Type B pancreatic cell (in vitro differentiated cells): ENCODE data around the gene CYS1. TPM values are rescaled to one million over a fixed set of nuclear protein-coding genes. Genes with fewer than 3 reads are reported as not detected.
A peak's percentile ranks its signal among the peaks of the same experiment; 100 is the strongest.

Experiments
- DNase-seq: peaks from one replicate; pipeline ENCODE4 v3.0.0; 2021; ENCODE audit warnings: mixed read lengths; ENCODE audit not compliant: unreplicated experiment; ENCODE audit errors: extremely low spot score
- H3K27ac Mint-ChIP-seq: 2 replicates; pipeline ENCODE4 v1.8.0; 2021; ENCODE audit warnings: mild to moderate bottlenecking, mixed read lengths
- H3K27me3 Mint-ChIP-seq: 2 replicates; pipeline ENCODE4 v1.8.0; 2021; ENCODE audit warnings: mixed read lengths
- H3K36me3 Mint-ChIP-seq: 2 replicates; pipeline ENCODE4 v1.8.0; 2021; ENCODE audit warnings: mixed read lengths
- H3K4me1 Mint-ChIP-seq: one replicate; pipeline ENCODE4 v1.8.0; 2021; ENCODE audit warnings: mixed read lengths; ENCODE audit not compliant: unreplicated experiment
- H3K4me3 Mint-ChIP-seq: 2 replicates; pipeline ENCODE4 v1.8.0; 2021; ENCODE audit warnings: mild to moderate bottlenecking, mixed read lengths
- H3K9me3 Mint-ChIP-seq: 2 replicates; pipeline ENCODE4 v1.8.0; 2021; ENCODE audit warnings: mixed read lengths
- total RNA-seq: library from RNA; stranded (reverse); gene quantifications from 2 replicates; pipeline ENCODE4 v1.2.1, GENCODE V29; 2021; ENCODE audit warnings: low replicate concordance
- TF ChIP-seq, protein P1 (sequence below): fragments of 200-600 bp; sonication (generic); conservative IDR thresholded peaks from 2 replicates; pipeline ENCODE4 v1.5.0; 2021; ENCODE audit warnings: antibody characterized with exemption, mild to moderate bottlenecking

The CYS1 gene
- total RNA-seq, 1 donor from 2014 or later = 0.94 TPM

DNA sequence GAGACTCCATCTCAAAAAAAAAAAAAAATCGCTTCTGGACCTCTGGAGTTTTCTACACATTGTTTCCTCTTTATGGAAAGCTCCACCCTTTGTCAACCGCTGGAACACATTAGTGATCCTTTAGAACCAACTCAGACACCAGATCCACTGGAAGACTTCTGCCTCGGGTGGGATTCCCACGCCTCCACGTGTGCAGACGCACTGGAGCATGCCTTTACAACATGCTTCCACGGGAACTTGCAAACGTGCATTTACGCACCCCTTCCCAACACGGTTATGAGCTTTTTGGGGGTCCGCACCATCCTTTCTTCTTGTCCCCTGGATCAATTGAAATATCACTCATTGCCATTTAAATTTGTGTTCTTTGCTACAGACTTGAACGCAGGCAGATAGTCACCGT lies 5.1 kb downstream of the CYS1 start:
- Mint-ChIP-seq H3K27me3 (peaks cover 63% of the 10 kb centered on the region), H3K4me3 (no peak overlapping the region), H3K4me1 (peaks cover 14% of the 10 kb centered on the region), H3K36me3 (no peaks in the 10 kb centered on the region), H3K9me3 (no peaks in the 10 kb centered on the region), H3K27ac (no peak overlapping the region)
- TF ChIP-seq, protein P1, sequence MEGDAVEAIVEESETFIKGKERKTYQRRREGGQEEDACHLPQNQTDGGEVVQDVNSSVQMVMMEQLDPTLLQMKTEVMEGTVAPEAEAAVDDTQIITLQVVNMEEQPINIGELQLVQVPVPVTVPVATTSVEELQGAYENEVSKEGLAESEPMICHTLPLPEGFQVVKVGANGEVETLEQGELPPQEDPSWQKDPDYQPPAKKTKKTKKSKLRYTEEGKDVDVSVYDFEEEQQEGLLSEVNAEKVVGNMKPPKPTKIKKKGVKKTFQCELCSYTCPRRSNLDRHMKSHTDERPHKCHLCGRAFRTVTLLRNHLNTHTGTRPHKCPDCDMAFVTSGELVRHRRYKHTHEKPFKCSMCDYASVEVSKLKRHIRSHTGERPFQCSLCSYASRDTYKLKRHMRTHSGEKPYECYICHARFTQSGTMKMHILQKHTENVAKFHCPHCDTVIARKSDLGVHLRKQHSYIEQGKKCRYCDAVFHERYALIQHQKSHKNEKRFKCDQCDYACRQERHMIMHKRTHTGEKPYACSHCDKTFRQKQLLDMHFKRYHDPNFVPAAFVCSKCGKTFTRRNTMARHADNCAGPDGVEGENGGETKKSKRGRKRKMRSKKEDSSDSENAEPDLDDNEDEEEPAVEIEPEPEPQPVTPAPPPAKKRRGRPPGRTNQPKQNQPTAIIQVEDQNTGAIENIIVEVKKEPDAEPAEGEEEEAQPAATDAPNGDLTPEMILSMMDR = no peak
- DNase-seq = no peak

- TF ChIP-seq, protein P1 = no peak
- Mint-ChIP-seq H3K4me3 (no peak overlapping the region), H3K36me3 (no peaks in the 10 kb centered on the region), H3K27ac (no peak overlapping the region), H3K4me1 (peaks cover 7% of the 10 kb centered on the region), H3K27me3 (peaks cover 56% of the 10 kb centered on the region), H3K9me3 (no peaks in the 10 kb centered on the region)
- DNase-seq = no peak
Observed at GRCh38 chr2:10073706-10074105, 6.5 kb downstream of the CYS1 start.

DNA sequence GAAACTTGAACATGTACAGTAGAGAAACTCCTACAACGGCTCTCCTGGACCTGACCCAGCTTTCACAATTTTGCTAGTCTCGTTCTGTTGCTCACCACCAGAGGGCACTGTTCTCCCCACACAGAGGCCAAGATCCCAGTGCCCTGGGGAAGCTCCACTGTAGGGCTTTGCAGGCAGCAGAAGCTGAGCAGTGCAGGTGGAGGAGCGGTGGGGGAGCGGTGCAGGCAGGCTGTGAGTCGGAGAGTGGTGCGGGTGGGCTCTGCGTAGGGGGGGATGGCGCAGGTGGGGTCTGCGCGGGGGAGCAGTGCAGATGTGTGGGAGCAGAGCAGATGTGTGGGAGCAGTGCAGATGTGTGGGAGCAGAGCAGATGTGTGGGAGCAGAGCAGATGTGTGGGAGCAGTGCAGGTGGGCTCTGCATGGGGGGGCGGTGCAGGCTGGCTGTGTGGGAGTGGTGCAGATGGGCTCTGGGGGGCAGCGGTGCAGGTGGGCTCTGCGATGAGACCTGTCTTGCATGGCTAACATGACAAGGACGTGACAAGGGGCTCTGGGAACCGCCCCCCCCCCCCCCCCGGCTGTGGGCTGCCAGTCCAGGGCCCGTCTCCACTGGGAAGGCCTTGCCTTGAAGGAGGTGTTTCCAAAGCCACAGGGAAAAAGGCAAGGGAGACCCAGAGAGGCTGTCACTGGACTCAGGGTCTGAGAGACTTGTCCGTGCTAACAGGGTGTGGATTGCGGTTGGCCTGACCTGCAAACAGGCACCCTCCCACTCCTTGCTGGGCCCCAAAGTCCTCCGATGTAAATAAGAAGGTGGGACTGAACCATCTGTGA lies 7.3 kb downstream of the CYS1 start:
- no peaks in the 10 kb centered on the region for H3K36me3 Mint-ChIP-seq
- TF ChIP-seq, protein P1 = peak; percentile 92

DNA sequence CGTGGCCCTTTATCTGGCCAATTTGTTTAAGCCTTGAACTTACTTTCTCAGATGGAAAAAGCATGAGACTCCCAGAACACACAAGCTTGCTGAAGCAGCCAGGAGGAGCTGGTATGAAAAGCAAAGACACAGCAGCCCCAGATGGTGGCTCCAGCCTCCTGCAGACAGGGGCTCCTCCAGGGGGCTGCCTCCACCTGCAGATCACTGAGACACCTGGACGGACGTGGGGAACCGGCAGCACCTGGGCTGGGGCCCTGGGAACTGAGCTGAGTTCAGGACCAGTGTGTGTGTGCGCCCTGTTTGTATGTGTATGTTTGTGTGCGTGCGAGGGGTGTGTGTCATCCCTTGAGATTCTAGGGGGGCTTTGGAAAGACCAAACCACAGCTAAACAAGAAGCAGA lies 8.6 kb downstream of the CYS1 start:
- Mint-ChIP-seq H3K36me3 (no peaks in the 10 kb centered on the region), H3K4me3 (no peak overlapping the region), H3K27ac (no peak overlapping the region), H3K27me3 (peaks cover 35% of the 10 kb centered on the region), H3K4me1 (peaks cover 5% of the 10 kb centered on the region), H3K9me3 (peaks cover 6% of the 10 kb centered on the region)
- TF ChIP-seq, protein P1 = no peak
- no peak for DNase-seq

More for the DNA sequence above, 7.3 kb downstream of the CYS1 start:
- H3K27me3 Mint-ChIP-seq = peaks cover 48% of the 10 kb centered on the region
- H3K27ac Mint-ChIP-seq = peak overlapping the region; percentile 37
- DNase-seq = peak; percentile 82
- no peak overlapping the region for H3K4me3 Mint-ChIP-seq
- peaks cover 5% of the 10 kb centered on the region for H3K4me1 Mint-ChIP-seq
- peaks cover 3% of the 10 kb centered on the region for H3K9me3 Mint-ChIP-seq

- Mint-ChIP-seq H3K36me3 (no peaks in the 10 kb centered on the region), H3K27ac (no peak overlapping the region), H3K4me3 (no peak overlapping the region), H3K4me1 (peaks cover 5% of the 10 kb centered on the region), H3K27me3 (peaks cover 31% of the 10 kb centered on the region), H3K9me3 (peaks cover 6% of the 10 kb centered on the region)
- no peak for DNase-seq
- TF ChIP-seq, protein P1 = no peak
Observed at GRCh38 chr2:10071176-10071575, 9.0 kb downstream of the CYS1 start.
